ENCODE results near the gene SP100.
A peak's percentile ranks its signal among the peaks of the same experiment; 100 is the strongest.

Gene SP100

GRCh38 chr2:230502593-230502992 lies 86.6 kb downstream of the SP100 start:
- no peak overlapping the region for H3K27ac ChIP-seq
- TF ChIP-seq CTCF (conservative IDR thresholded peaks at IDR 0.05): no peak

- TF ChIP-seq CTCF (conservative IDR thresholded peaks at IDR 0.05): no peak
Measured at GRCh38 chr2:230503798-230504197, 87.8 kb downstream of the SP100 start.

GRCh38 chr2:230505162-230505561 lies 89.2 kb downstream of the SP100 start:
- no peak for TF ChIP-seq CTCF (conservative IDR thresholded peaks at IDR 0.05)

More at GRCh38 chr2:230503798-230504197, 87.8 kb downstream of the SP100 start:
- no peak overlapping the region for H3K27ac ChIP-seq

GRCh38 chr2:230512955-230513748 lies 97.2 kb downstream of the SP100 start:
- peak overlapping the region; percentile 79 for H3K27ac ChIP-seq
- no peak for TF ChIP-seq CTCF (conservative IDR thresholded peaks at IDR 0.05)

More at GRCh38 chr2:230505162-230505561, 89.2 kb downstream of the SP100 start:
- H3K27ac ChIP-seq: no peak overlapping the region

- no peak overlapping the region for H3K27ac ChIP-seq
- no peak for TF ChIP-seq CTCF (conservative IDR thresholded peaks at IDR 0.05)
Measured at GRCh38 chr2:230520061-230520874, 104.3 kb downstream of the SP100 start.

GRCh38 chr2:230520875-230521155 lies 104.8 kb downstream of the SP100 start:
- H3K27ac ChIP-seq: no peak overlapping the region
- no peak for TF ChIP-seq CTCF (conservative IDR thresholded peaks at IDR 0.05)

GRCh38 chr2:230521386-230521785 lies 105.4 kb downstream of the SP100 start:
- no peak overlapping the region for H3K27ac ChIP-seq
- no peak for TF ChIP-seq CTCF (conservative IDR thresholded peaks at IDR 0.05)

Data from VCaP (cell line).